GM19240 (cell line): ENCODE data around the gene HRH1.
"Not testable (repeated sequence)": the region's sequence is repeated elsewhere in the genome, so short reads cannot be mapped to it uniquely, and the experiment has no call there.

ENCODE experiments used
- DNase-seq: peaks from one replicate; pipeline ENCODE4 v3.0.0; 2011; ENCODE audit warnings: low spot score; ENCODE audit not compliant: insufficient read length

Gene HRH1

GRCh38 chr3:11140713-11141104, 13.6 kb upstream of the HRH1 start:
- no peak for DNase-seq

DNA sequence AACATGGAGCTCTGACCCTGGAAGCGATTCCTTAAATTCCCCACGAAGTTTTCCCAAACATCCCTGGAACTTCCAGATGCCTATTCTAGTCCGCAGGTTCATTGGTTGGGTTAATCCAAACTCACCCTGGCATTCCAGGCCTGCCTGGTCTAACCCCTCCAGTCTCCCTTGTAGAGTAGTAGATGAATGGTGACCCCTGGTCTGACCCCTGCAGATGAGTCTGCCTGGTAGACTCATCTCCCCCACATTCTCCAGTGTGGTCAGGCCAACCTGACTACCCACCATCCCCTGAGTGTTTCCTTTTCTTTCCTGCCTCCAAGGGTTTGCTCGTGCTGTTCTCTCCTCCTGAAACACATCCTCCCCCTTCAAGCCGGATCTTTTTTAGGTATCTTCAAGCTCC, 10.8 kb upstream of the HRH1 start:
- DNase-seq = no peak

GRCh38 chr3:11144996-11145395, 9.3 kb upstream of the HRH1 start:
- no peak for DNase-seq

- no peak for DNase-seq
Observed at GRCh38 chr3:11145888-11146287, 8.4 kb upstream of the HRH1 start.

DNA sequence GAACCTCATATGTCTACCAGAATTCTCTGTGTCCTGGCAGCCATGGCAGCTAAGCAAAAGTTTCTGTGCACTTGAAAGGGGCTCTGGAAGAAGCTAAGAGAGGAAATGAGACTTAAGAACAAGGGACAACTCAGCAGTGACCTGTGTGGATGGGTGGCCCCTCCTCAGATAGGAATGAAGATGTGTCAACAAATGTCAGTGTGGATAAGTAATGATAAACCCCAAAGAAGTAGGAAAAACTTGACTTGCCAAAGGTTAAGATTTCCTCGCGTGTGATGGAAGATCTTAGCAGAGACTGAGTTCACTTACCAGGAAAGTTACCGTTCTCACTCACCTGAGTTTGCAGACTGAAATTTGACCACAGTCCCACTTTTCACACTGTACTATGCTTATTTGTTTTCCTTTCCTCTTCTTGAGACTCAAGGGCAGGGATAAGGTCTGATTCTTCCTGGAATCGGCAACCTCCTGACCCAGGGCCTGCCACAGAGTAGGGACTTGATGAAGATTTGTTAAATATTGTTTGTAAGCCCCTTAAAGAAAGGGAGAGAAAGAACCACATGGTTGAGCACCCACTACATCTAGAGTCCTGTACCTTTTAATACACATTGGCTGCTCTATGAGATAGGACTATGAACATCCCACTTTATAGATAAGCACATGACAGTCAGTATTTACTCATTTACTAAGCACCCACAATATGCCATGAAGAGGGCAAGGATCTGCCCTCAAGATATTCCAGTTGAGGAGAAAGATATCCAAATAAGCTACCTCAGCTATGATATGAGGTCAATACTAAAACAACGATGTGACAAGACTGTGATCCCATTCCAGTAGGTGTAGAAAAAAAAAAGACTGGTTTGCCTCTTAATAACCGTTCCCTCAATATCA, 7.3 kb upstream of the HRH1 start:
- DNase-seq = no peak

DNA sequence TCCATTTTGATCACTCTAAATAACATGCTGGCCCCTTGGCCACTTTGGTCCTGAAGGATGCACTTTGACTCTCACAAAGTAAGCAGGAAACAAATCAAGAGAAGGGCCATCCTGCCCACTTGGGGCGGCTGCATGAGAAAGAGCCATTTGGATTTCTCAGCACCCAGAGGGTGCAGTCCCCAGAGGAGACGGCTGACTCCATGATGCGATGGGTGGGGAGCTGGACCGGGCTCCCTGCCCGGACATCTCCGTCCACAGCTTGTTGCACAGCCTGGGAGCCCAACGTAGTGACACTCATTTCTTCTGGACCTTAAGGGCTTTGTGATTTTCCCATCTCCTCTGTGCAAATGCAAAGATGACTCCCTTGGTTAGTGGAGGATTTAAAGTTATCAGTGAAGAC, 4.0 kb upstream of the HRH1 start:
- no peak for DNase-seq

DNA sequence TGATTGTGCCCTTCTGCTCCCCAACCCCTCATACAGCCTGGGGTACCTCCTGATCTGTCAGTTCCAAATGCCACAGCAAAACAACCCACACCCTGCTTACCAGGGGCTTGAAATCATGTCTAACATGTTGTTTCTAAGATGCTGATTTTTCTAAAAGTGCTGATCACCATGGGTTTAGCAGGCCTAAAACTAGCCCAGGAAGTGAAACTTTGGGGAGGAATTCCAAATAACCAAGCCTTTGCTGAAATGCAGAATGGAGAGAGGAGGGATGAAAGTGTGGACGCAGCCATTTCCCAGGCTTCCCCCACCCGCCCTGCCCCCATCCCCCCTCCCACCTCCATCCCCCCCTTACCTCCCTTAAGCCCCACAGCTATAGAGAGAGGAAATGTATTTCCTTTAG, 2.0 kb upstream of the HRH1 start:
- DNase-seq = no peak

- no peak for DNase-seq
Observed at GRCh38 chr3:11154953-11155325, 646 bp downstream of the HRH1 start.

DNA sequence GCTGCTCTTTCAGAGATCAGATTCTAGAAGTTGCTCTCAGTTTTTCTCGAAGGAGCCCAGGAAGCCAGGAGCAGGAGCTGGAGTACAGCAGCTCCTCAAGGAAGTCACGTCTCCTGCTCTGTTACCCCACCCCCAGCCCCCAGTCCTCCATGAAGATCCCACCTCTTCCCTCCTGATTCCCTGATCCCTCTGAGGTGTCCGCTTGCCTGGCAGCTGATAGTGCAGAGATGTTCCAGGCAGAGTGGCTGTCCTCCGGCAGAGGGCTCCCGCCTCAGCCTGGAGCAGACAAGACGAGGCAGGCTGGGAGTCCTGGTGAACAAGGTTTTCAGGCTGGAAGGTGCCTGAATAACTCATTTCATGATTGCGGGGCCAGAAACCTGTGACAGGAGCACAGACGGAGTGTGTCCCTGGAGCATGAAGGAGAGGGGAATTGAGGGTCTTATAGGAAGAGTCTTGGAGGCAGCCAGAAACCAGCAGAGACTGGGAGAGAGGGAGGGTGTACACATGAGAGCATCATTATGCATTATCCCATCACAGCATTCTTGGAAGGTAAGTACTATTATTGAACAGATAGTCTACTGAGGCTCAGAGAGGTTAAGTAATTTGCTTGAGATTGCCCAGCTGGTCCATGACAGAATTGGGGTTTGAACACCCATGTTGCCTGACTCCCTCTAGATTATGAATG, 1.2 kb downstream of the HRH1 start:
- no peak for DNase-seq

- DNase-seq = no peak
Observed at GRCh38 chr3:11156026-11156410, 1.7 kb downstream of the HRH1 start.

DNA sequence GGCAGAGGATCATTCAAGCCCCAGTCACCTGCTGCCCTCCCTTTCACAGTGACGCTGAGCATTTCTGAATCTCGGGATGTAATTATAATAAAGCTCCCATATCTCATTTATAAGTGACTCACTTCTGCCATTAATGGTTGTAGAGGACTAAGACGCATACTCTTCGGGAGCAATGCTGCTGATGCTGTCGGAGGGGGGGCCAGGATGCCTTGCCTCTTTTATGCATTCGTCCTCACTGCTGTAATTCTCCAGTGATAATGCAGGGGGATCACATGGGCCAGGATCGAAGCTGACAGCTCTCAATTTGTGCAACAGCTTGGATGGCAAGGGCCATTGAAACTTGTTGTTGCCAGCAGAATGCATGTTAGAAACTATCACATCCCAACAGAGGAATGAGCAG, 3.1 kb downstream of the HRH1 start:
- DNase-seq = no peak

DNA sequence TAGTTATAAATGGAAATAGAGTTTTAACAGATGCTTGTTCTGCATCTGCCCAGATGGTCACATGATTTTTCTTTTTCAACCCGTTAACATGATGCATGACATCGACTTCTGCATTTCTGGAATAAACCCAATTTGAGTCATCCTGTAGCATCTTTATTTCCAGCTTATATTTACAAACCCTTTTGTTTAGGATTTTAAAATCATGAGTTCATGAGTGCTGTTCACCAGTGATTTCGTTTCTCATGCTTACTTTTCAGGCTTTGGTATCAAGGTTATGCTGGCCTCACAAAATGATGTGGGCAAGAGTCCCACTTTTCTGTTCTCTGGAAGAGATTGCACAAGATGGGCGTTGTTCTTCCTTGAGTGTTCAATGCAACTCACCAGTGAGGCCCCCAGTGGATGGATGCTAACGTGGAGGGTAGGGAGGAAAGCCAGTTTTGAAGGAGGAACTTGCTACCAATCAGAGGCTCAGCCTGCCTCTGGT, 5.2 kb downstream of the HRH1 start:
- no peak for DNase-seq

GRCh38 chr3:11161666-11162065, 7.4 kb downstream of the HRH1 start:
- DNase-seq = no peak

GRCh38 chr3:11162401-11163345, 8.4 kb downstream of the HRH1 start:
- DNase-seq = no peak

DNA sequence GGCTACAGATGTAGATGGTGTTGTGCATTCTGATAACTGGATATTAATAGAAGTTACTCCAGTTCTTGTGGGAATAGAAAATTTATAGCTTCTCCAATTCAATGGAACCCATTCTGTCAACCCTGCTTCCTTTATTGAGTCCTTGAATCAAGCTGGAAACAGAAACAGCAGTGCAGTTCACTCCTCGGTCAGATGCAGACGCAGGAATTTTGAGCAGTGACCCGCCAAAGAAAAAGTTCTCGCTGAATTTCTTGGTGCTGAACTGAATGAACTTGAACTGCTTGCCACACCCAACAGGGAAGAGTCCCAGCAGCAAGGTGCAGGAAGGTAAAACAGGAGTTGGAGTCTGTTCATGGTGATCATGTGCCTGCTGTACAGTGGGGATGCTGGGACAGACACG, 10.3 kb downstream of the HRH1 start:
- no peak for DNase-seq

DNA sequence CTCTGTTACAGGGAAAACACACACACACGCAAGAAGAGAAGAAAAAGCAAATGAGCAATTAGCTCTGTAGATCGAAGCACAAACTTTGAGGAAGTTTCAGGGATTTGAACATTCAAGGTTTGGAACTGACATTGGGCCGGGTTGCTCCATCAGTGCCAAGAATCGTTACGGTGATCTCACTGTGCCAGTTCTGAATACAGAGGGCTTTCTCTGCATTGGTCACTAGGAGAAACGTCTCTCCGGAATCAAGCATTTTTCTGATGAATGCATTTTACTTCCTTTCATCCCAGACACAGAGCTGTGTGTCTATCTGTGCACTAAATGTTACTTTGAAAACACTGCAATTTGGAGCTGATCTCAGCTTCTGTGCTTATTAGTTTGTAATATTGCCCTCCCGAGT, 11.2 kb downstream of the HRH1 start:
- no peak for DNase-seq

DNA sequence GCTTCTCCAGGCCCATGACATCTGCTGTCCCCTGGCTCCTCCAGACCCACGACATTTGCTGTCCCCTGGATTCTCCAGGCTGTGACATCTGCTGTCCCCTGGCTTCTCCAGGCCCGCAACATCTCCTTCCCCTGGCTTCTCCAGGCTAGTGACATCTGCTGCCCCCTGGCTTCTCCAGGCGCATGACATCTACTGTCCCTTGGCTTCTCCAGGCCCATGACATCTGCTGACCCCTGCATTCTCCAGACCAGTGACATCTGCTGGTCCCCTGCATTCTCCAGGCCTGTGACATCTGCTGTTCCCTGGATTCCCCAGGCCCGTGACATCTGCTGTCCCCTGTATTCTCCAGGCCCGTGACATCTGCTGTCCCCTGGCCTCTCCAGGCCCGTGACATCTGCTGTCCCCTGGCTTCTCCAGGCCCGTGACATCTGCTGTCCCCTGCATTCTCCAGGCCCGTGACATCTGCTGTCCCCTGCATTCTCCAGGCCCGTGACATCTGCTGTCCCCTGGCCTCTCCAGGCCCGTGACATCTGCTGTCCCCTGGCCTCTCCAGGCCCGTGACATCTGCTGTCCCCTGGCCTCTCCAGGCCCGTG, 12.6 kb downstream of the HRH1 start:
- DNase-seq = not testable (repeated sequence)

DNA sequence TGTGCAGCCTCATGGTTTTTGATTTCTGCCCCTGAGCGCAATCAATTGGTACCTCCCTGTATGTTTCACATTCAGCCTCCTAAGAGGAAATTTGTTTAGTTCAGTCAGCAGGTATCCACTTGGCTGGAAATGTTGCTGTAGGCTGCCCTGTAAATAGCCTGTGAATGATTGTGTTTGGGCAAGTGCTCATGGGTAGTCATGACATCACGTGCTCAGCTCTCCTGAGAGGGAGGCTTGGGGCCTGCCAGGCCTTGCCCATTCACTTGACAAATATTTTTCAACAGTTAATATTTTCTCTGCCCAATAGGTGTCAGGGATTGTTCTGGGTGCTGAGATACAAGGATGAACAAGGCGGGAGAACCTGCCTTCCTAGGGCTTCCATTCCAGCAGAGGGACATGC, 13.3 kb downstream of the HRH1 start:
- DNase-seq = no peak

DNA sequence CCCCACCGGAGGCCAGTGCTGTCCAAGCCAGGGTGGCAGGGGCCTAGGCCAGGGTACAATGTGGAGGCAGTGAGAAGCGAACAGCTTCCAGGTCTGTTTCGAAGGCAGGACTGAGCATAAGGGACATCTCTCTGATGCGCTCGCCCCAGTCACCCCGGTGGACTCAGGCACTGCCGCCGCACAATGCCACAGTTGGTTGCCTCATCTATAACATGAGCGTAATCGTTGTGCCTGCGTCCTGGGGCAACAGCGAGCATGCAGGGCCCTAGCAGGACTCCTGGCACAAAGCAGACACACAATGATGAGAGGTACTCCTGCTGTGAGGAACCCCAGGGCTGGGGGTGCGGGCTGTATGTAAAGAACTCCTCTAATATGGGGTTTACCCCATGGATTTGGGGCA, 14.1 kb downstream of the HRH1 start:
- DNase-seq = no peak

- no peak for DNase-seq
Observed at GRCh38 chr3:11168881-11169805, 14.8 kb downstream of the HRH1 start.
